AG20443 (cell line): ENCODE measurements around the gene CDC42EP3.

ENCODE experiments used
- DNase-seq: peaks from one replicate; pipeline ENCODE4 v3.0.0; 2012; ENCODE audit warnings: low spot score, mixed read lengths

The CDC42EP3 gene

GRCh38 chr2:37656512-37657423 lies 14.7 kb downstream of the CDC42EP3 start:
- no peak for DNase-seq

- no peak for DNase-seq
These were observed 16.3 kb downstream of the CDC42EP3 start for GRCh38 chr2:37654932-37655841.

- no peak for DNase-seq
These were observed 17.0 kb downstream of the CDC42EP3 start for GRCh38 chr2:37654419-37654818.

GRCh38 chr2:37653805-37654378 lies 17.6 kb downstream of the CDC42EP3 start:
- DNase-seq, result peak; percentile 32

- DNase-seq, result no peak
These were observed 18.3 kb downstream of the CDC42EP3 start for GRCh38 chr2:37653093-37653492.

GRCh38 chr2:37652199-37652640 lies 19.2 kb downstream of the CDC42EP3 start:
- DNase-seq, result peak; percentile 80

GRCh38 chr2:37650548-37651093 lies 20.8 kb downstream of the CDC42EP3 start:
- no peak for DNase-seq

GRCh38 chr2:37649518-37649917 lies 21.9 kb downstream of the CDC42EP3 start:
- no peak for DNase-seq

- DNase-seq, result no peak
These were observed 23.0 kb downstream of the CDC42EP3 start for GRCh38 chr2:37648331-37649011.

- DNase-seq, result no peak
These were observed 23.5 kb downstream of the CDC42EP3 start for GRCh38 chr2:37647971-37648330.

GRCh38 chr2:37645836-37646235 lies 25.6 kb downstream of the CDC42EP3 start:
- DNase-seq, result no peak

- DNase-seq, result peak; percentile 50
These were observed 26.1 kb downstream of the CDC42EP3 start for GRCh38 chr2:37645362-37645761.

- no peak for DNase-seq
These were observed 27.3 kb downstream of the CDC42EP3 start for GRCh38 chr2:37644191-37644590.

GRCh38 chr2:37643730-37644078 lies 27.7 kb downstream of the CDC42EP3 start:
- no peak for DNase-seq

GRCh38 chr2:37642907-37643729 lies 28.3 kb downstream of the CDC42EP3 start:
- DNase-seq, result no peak

- peak; percentile 38 for DNase-seq
These were observed 29.8 kb downstream of the CDC42EP3 start for GRCh38 chr2:37641582-37642171.

GRCh38 chr2:37639631-37640030 lies 31.8 kb downstream of the CDC42EP3 start:
- DNase-seq, result no peak

GRCh38 chr2:37638973-37639372 lies 32.5 kb downstream of the CDC42EP3 start:
- no peak for DNase-seq

GRCh38 chr2:37637985-37638384 lies 33.5 kb downstream of the CDC42EP3 start:
- DNase-seq, result peak; percentile 41

- no peak for DNase-seq
These were observed 34.1 kb downstream of the CDC42EP3 start for GRCh38 chr2:37637190-37637860.
